DOHH2 (cell line): Measurements from ENCODE around the gene CCNT2.

Source experiments
- CTCF ChIP-seq: fragments of 200-600 bp; sonication (generic); IDR thresholded peaks from one replicate; pipeline ENCODE4 v1.5.1; 2014; ENCODE audit warnings: antibody characterized with exemption, mild to moderate bottlenecking, low read depth, low read length; ENCODE audit not compliant: poor library complexity, severe bottlenecking
- EZH2phosphoT487 ChIP-seq: fragments of 200-600 bp; sonication (generic); IDR thresholded peaks from 2 replicates; pipeline ENCODE4 v1.6.1; 2017; ENCODE audit warnings: borderline replicate concordance, mild to moderate bottlenecking, antibody characterized with exemption, low read length, moderate library complexity, mixed read lengths

GRCh38 chr2:134869946-134870736, 48.5 kb upstream of the CCNT2 start:
- TF ChIP-seq CTCF (no peak), EZH2phosphoT487 (no peak)
